Measurements from ENCODE around the gene EPYC. TPM values are rescaled to one million over a fixed set of nuclear protein-coding genes. Genes with fewer than 3 reads are reported as not detected.

The EPYC gene
- total RNA-seq: not detected

GRCh38 chr12:91004872-91005271 lies at the start of gene EPYC:
EPYC (minus strand) TSS chr12:91004972; CDS start chr12:91002565, 2,407 bp downstream.
- ATAC-seq: no peak
- no peaks in the 10 kb centered on the region for H3K27me3 ChIP-seq

GRCh38 chr12:91053951-91054715 lies 49.4 kb upstream of the EPYC start:
- H3K36me3 ChIP-seq: no peaks in the 10 kb centered on the region
- no peak overlapping the region for H3K4me3 ChIP-seq
- H3K27me3 ChIP-seq: no peaks in the 10 kb centered on the region
- TF ChIP-seq EP300 (IDR thresholded peaks at IDR 0.05): no peak
- no peak for TF ChIP-seq POLR2AphosphoS5 (IDR thresholded peaks at IDR 0.05)
- TF ChIP-seq POLR2A (IDR thresholded peaks at IDR 0.05): no peak
- TF ChIP-seq CTCF (IDR thresholded peaks at IDR 0.05): no peak
- ATAC-seq: no peak
- peaks cover 0 to 12% (median 0%) of the 10 kb centered on the region in 3 donors for H3K4me1 ChIP-seq
- H3K27ac ChIP-seq: no peak overlapping the region
- H3K9me3 ChIP-seq: no peaks in the 10 kb centered on the region
- WGBS, 2 donors (ENCODE audit: low coverage in 1 of 2): 18 to 20% methylated on average over 4 of the region's 4 CpGs

More at GRCh38 chr12:91004872-91005271, at the start of gene EPYC:
- Histone ChIP-seq H3K9me3 (no peaks in the 10 kb centered on the region), H3K4me1 (no peaks in the 10 kb centered on the region), H3K27ac (no peak within 1 kb of the TSS), H3K36me3 (no peaks in the 10 kb centered on the region), H3K4me3 (no peak within 1 kb of the TSS)
- TF ChIP-seq POLR2A (IDR thresholded peaks at IDR 0.05) (no peak), POLR2AphosphoS5 (IDR thresholded peaks at IDR 0.05) (no peak), CTCF (IDR thresholded peaks at IDR 0.05) (no peak), EP300 (IDR thresholded peaks at IDR 0.05) (no peak)

GRCh38 chr12:91052026-91052425 lies 47.3 kb upstream of the EPYC start:
- no peak for ATAC-seq
- peaks cover 0 to 12% (median 0%) of the 10 kb centered on the region in 3 donors for H3K4me1 ChIP-seq
- TF ChIP-seq POLR2AphosphoS5 (IDR thresholded peaks at IDR 0.05) (no peak), POLR2A (IDR thresholded peaks at IDR 0.05) (no peak), EP300 (IDR thresholded peaks at IDR 0.05) (no peak), CTCF (IDR thresholded peaks at IDR 0.05) (no peak)
- H3K36me3 ChIP-seq: no peaks in the 10 kb centered on the region
- H3K27ac ChIP-seq: no peak overlapping the region
- H3K27me3 ChIP-seq: no peaks in the 10 kb centered on the region
- no peaks in the 10 kb centered on the region for H3K9me3 ChIP-seq
- H3K4me3 ChIP-seq: no peak overlapping the region

GRCh38 chr12:91044586-91044985 lies 39.8 kb upstream of the EPYC start:
- H3K4me3 ChIP-seq: no peak overlapping the region
- no peaks in the 10 kb centered on the region for H3K36me3 ChIP-seq
- TF ChIP-seq CTCF (IDR thresholded peaks at IDR 0.05) (no peak), EP300 (IDR thresholded peaks at IDR 0.05) (no peak), POLR2AphosphoS5 (IDR thresholded peaks at IDR 0.05) (no peak), POLR2A (IDR thresholded peaks at IDR 0.05) (no peak)
- H3K27me3 ChIP-seq: no peaks in the 10 kb centered on the region
- H3K9me3 ChIP-seq: no peaks in the 10 kb centered on the region
- peaks cover 0 to 4% (median 2%) of the 10 kb centered on the region in 3 donors for H3K4me1 ChIP-seq
- WGBS, 2 donors (ENCODE audit: low coverage in 1 of 2): 44 to 62% methylated on average over 2 of the region's 2 CpGs
- ATAC-seq: no peak
- H3K27ac ChIP-seq: no peak overlapping the region

GRCh38 chr12:91043408-91043807 lies 38.6 kb upstream of the EPYC start:
- TF ChIP-seq CTCF (IDR thresholded peaks at IDR 0.05) (no peak), POLR2AphosphoS5 (IDR thresholded peaks at IDR 0.05) (no peak), POLR2A (IDR thresholded peaks at IDR 0.05) (no peak), EP300 (IDR thresholded peaks at IDR 0.05) (no peak)
- Histone ChIP-seq H3K27ac (no peak overlapping the region), H3K4me3 (no peak overlapping the region), H3K9me3 (no peaks in the 10 kb centered on the region), H3K27me3 (no peaks in the 10 kb centered on the region), H3K4me1 (peaks cover 0 to 4% (median 2%) of the 10 kb centered on the region in 3 donors), H3K36me3 (no peaks in the 10 kb centered on the region)
- 54 to 56% methylated on average over 2 to 4 of the region's 4 CpGs for WGBS, 2 donors (ENCODE audit: low coverage in 1 of 2)
- ATAC-seq: no peak

Data from gastroesophageal sphincter (tissue), 4 donors.